NB4 (cell line): ENCODE data around the gene PSMD13.
"Not testable (repeated sequence)": the region's sequence is repeated elsewhere in the genome, so short reads cannot be mapped to it uniquely, and the experiment has no call there.

ENCODE experiments used
- DNase-seq: peaks from one replicate; pipeline ENCODE4 v3.0.0; 2010; ENCODE audit warnings: low read depth
- H3K4me3 ChIP-seq: one replicate; pipeline ENCODE4 v1.5.1; 2011; ENCODE audit warnings: mild to moderate bottlenecking, low read depth, low read length, moderate library complexity
- MYC ChIP-seq: IDR thresholded peaks from 2 replicates; pipeline ENCODE4 v1.6.1; 2011; ENCODE audit warnings: low read depth, low read length
- POLR2A ChIP-seq: IDR thresholded peaks from 2 replicates; pipeline ENCODE4 v1.6.1; 2011; ENCODE audit warnings: mild to moderate bottlenecking; ENCODE audit not compliant: insufficient read length; ENCODE audit errors: extremely low read depth
- TF ChIP-seq, protein P1 (sequence below): IDR thresholded peaks from one replicate; pipeline ENCODE4 v1.5.1; 2012; ENCODE audit warnings: low read depth, low read length
- TF ChIP-seq, protein P2 (sequence below): IDR thresholded peaks from 2 replicates; pipeline ENCODE4 v1.6.1; 2011; ENCODE audit warnings: low read depth, low read length

PSMD13 gene

DNA sequence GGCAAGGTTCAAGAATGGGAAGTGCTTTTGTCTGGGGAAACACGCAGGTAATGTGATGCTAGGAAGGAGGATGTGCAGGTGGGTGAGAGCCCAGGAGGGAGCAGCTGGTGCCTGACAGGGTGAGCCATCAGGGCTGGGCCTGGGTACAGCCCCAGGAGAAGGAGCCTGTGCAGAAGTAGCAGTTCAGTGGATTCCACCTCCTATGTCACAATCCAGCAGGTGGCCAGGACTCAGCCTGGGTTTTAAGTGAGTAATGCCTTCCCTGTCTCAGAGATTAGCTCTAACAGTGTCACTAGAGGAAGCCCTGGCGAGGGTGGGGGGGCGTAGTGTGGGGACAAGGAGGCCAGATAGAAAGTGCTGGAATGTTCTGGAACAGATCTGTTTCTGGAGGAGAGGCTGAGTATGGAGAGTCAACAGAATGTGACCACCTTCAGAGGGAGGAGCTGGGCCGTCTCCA lies 21.2 kb upstream of the PSMD13 start:
- no peak overlapping the region for H3K4me3 ChIP-seq
- DNase-seq, result no peak
- TF ChIP-seq POLR2A (no peak), MYC (no peak)
- TF ChIP-seq, protein P1, sequence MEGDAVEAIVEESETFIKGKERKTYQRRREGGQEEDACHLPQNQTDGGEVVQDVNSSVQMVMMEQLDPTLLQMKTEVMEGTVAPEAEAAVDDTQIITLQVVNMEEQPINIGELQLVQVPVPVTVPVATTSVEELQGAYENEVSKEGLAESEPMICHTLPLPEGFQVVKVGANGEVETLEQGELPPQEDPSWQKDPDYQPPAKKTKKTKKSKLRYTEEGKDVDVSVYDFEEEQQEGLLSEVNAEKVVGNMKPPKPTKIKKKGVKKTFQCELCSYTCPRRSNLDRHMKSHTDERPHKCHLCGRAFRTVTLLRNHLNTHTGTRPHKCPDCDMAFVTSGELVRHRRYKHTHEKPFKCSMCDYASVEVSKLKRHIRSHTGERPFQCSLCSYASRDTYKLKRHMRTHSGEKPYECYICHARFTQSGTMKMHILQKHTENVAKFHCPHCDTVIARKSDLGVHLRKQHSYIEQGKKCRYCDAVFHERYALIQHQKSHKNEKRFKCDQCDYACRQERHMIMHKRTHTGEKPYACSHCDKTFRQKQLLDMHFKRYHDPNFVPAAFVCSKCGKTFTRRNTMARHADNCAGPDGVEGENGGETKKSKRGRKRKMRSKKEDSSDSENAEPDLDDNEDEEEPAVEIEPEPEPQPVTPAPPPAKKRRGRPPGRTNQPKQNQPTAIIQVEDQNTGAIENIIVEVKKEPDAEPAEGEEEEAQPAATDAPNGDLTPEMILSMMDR, result no peak
- TF ChIP-seq, protein P2, sequence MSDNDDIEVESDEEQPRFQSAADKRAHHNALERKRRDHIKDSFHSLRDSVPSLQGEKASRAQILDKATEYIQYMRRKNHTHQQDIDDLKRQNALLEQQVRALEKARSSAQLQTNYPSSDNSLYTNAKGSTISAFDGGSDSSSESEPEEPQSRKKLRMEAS, result no peak

DNA sequence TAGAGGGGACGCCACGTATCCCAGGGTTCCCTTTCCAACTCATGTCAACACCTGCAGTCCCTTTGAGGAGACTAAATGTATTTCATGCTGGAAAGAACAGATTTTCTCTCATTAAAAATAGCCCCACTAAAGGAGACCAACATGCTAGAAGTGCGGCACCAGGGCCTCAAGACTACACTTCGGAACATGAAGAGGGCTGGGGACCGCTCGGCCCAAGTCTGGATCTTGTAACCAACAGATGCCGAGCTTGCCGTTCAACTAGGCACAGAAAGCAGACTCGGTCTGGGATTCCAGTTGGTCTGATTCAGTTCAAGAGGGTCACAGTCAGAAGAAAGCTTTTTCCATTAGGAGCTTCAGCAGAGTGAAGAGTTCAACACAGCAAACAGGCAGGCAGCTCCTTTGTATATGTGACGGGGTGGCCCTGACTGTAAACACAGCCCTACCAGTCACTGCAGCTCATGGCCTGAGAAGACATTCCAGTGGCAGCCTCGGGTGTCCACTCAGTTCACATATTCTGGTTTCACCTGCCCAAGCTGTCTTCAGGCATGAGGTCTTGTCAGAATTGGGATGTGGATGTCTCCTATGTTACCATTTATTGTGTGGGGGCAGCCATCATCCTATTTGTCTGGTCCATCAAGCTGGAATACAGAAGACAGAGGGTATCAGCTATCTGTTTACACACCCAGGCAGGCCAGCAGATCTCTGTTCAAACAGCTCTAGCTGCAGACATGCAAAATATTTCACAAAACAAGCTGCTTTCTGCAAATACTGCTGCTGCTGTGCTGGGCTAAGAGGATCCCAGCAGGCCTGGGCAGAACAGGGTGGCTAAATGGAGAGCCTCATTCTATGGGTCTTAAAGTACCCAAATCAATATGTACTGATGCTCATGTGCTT lies 20.4 kb upstream of the PSMD13 start:
- no peak overlapping the region for H3K4me3 ChIP-seq
- TF ChIP-seq, protein P1, result no peak
- TF ChIP-seq POLR2A (no peak), MYC (no peak)
- TF ChIP-seq, protein P2, result no peak

DNA sequence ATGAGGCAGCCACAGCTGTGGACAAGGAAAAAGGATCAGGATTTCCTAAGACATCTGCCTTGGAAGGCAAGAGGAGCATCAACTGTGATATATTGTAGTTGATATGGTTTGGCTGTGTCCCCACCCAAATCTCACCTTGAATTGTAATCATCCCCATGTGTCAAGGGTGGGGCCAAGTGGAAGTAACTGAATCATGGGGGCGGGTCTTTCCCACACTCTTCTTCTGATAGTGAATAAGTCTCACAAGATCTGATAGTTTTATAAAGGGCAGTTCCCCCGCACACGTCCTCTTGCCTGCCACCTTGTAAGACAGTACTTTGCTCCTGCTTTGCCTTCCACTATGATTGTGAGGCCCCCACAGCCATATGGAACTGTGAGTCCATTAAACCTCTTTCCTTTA lies 19.1 kb upstream of the PSMD13 start:
- TF ChIP-seq, protein P2, result no peak
- no peak overlapping the region for H3K4me3 ChIP-seq
- no peak for DNase-seq

More for the DNA sequence above, 20.4 kb upstream of the PSMD13 start:
- no peak for DNase-seq

DNA sequence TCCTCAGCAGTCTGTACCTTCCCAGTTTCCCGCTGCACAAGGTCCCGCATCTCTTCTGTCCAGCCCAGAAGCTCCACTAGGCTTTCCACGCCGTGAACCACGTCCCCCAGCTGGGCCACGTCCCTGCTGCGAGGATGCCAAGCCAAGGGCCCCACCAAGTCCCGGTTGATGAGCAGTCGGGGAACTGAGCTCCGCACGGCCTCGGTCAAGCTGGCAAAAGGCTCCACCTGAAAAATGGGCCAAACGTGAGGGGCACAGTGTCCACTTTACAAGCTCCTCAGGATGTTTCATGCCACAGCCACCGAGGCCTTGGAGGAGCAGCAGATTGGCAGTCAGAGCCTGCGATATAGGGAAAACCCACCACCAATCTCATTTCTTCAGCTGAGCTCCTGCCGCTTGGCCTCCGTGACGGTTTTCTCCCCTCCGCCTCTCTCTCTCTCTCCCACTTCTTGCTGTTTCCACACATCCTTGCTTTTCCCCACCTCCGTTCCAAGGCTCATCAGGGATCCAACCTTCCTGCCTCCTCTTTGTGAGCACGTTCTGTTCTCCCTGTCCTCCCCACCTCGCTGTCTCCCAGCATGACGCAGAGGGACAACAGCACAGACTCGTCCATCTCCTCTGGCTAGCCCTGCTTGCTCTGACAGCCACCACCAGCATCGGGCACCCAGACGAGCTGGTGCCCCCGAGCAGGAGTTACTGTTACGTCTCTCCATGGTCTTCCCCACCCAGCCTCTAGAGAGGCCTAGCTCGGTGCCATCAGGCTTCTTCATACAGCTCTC lies 17.8 kb upstream of the PSMD13 start:
- TF ChIP-seq MYC, result no peak
- TF ChIP-seq POLR2A, result no peak
- TF ChIP-seq, protein P1, result no peak
- TF ChIP-seq, protein P2, result no peak
- H3K4me3 ChIP-seq, result no peak overlapping the region
- no peak for DNase-seq

DNA sequence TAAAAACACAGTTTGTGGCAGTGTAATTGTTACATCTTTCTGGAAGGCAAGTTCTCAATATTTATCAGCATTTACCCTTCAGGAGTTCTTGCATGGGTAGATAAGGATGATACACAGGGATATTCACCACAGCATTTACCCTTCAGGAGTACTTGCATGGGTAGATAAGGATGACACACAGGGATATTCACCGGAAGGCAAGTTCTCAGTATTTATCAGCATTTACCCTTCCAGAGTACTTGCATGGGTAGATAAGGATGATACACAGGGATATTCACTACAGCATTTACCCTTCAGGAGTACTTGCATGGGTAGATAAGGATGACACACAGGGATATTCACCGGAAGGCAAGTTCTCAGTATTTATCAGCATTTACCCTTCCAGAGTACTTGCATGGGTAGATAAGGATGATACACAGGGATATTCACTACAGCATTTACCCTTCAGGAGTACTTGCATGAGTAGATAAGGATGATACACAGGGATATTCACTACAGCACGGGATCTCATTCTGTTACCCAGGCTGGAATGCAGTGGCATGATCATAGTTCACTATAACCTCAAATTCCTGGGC lies 16.0 kb upstream of the PSMD13 start:
- H3K4me3 ChIP-seq, DNase-seq: not testable (repeated sequence)

DNA sequence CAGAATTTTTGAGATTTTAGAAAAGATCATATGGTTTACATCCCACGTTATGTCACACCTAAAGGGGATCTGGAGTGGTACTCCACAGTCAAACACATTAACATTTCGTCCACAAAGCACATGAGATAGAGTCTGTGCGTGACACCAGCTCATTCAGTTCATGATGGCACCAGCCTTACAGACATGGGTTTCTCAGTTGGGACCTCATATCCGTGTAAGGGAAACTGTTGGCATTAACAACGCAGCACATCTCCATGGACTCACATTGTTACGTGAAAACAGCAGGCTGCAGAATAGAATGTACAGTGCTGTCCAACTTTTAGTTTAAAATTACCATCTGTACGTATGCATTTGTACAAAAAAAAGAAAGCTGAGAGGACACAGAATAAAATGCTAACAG lies 15.2 kb upstream of the PSMD13 start:
- no peak for DNase-seq

More for the DNA sequence above, 15.2 kb upstream of the PSMD13 start:
- TF ChIP-seq POLR2A (no peak), MYC (no peak)
- TF ChIP-seq, protein P1, result no peak
- TF ChIP-seq, protein P2, result no peak
- no peak overlapping the region for H3K4me3 ChIP-seq
